HPDE6-E6E7 (cell line): ENCODE results near the gene SLC25A47.
A peak's percentile ranks its signal among the peaks of the same experiment; 100 is the strongest.
"Not testable (repeated sequence)": the region's sequence is repeated elsewhere in the genome, so short reads cannot be mapped to it uniquely, and the experiment has no call there.

Source experiments
- DNase-seq: peaks from one replicate; pipeline ENCODE4 v3.0.0; 2011; ENCODE audit warnings: missing footprints; ENCODE audit errors: extremely low spot score

The SLC25A47 gene

GRCh38 chr14:100305324-100306100 lies 17.6 kb upstream of the SLC25A47 start:
- no peak for DNase-seq

GRCh38 chr14:100306101-100306997 lies 16.8 kb upstream of the SLC25A47 start, which contains the start of gene SLC25A29:
Gene SLC25A29 (minus strand): TSS chr14:100306444. CDS start chr14:100306232, 212 bp downstream.
- DNase-seq = peak; percentile 86

DNA sequence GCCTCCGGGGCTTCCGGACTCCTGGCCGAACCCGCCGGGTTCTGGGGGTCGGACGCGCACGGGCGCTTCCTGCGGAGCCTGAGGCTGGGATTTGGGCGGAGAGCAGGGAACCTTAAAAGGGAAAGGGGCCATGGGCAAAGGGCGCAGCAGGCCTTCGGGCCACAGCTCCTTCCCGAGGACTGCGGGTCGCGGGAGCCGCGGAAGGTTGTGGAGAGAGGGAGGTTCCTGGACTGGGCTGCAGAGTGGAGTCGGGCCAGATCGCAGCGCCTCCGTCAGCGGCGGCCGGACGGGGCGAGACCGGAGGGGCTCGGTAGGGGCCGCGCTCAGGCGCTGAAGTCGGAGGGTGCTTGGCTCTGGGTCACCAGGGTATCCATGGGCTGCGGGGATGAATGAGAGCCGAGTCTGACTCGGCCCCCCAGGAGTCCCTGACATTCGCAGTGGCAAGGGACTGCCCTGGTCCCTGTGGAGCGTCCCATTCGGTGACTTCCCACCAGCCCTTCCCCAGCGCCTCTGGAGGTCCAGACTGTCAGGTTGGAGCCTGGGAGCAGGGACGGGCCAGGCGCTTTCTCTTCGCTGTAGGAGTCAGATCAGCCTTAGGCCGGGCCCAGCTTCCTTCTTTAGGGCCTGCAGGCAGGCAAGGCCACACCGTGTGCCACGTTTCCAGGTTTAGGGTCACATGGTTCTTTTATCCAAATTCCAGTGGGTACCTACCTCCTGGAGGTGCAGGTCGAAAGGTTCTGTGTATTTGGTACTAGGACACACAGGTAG lies 16.0 kb upstream of the SLC25A47 start:
- DNase-seq = no peak

DNA sequence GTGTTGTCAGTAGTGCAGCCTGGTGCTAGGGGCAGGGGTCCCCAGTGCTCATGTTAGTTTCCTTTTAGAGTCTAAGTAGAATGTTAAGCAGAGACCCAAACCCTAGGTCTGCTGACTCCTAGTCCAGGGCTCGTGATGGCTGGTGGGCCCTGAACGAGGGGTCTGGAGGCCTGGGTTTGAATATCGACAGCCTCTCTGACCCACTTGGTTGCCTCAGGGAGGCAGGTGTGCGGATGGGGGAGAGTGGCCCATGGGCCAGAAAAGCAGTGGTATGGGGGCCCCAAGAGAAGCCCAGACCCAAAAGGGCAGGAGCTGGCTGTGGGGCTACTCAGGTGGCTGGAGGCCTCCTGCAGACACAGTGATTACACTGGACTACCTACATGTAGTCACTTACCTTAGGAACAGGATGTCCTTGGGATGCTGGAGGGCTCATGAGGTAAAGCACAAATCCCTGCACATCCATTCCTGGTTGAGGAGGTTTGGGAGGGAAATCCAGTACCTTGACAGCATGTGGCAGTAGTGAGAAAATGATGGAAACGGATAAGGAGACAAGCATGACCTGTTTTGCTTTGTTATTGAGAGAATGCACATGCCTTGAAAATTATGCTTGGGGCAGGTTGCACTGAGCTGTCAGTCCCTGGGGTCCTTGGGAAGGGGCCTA lies 15.2 kb upstream of the SLC25A47 start:
- no peak for DNase-seq

- DNase-seq = not testable (repeated sequence)
These were observed 14.7 kb upstream of the SLC25A47 start for GRCh38 chr14:100308427-100308792.

- no peak for DNase-seq
These were observed 14.0 kb upstream of the SLC25A47 start for GRCh38 chr14:100309028-100309737.

GRCh38 chr14:100312110-100312876 lies 10.8 kb upstream of the SLC25A47 start:
- not testable (repeated sequence) for DNase-seq

- DNase-seq = no peak
These were observed 10.2 kb upstream of the SLC25A47 start for GRCh38 chr14:100312877-100313400.

- no peak for DNase-seq
These were observed 9.5 kb upstream of the SLC25A47 start for GRCh38 chr14:100313464-100314230.

DNA sequence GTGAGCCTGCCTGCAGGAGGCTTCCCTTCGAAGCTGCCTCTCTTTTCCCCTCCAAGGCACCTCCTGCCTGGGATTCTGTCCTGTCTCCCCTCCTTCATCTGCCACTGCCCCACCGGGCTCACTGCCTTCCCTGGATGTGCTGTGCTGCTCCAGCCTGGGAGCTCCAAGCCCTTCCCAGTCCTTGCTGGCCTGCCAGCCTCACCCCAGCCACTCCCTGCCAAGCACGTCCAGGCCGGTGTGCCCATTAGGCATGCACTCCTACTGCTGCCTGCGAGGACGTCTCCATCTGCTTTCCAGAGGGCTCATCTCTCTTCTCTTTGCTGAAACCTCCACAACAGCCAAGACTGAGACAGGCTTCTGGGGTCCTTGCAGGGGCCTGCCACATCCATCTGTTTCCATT lies 8.4 kb upstream of the SLC25A47 start:
- no peak for DNase-seq

- no peak for DNase-seq
These were observed 5.8 kb upstream of the SLC25A47 start for GRCh38 chr14:100317389-100317788.

- DNase-seq = no peak
These were observed 5.0 kb upstream of the SLC25A47 start for GRCh38 chr14:100317912-100318808.

GRCh38 chr14:100320157-100320856 lies 2.8 kb upstream of the SLC25A47 start:
- DNase-seq = peak; percentile 52

DNA sequence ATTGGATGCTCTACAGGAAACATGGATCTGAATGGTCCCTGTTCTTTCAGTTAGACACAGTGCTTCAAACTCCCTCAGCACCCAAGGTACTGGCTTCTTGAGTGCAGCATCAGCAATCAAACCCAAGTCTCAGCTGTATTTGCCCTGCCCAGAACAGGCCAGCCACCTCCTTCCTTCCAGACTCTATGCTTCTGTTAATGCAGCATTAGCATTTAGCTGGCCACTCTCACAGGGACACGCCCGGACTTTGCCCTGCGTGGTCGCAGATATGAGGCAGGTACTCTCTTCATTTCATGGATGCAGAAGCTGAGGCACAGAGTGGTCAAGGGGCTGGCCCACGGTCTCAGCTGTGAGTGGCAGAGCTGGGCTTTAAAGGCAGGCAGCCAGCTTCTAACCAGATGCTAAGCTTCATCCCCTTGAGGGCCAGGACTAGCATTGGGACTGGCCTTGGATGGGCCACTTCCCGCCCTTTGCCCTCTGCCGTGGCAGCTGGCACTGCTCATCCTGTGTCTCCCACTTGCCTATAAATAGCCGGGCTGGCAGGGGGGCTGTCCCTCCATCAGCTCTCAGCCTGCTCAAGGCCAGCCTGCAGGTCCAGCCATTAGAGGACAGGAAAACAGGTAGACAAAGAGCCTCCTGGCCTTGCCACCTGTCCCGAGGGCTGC lies 1.5 kb upstream of the SLC25A47 start:
- DNase-seq = no peak

DNA sequence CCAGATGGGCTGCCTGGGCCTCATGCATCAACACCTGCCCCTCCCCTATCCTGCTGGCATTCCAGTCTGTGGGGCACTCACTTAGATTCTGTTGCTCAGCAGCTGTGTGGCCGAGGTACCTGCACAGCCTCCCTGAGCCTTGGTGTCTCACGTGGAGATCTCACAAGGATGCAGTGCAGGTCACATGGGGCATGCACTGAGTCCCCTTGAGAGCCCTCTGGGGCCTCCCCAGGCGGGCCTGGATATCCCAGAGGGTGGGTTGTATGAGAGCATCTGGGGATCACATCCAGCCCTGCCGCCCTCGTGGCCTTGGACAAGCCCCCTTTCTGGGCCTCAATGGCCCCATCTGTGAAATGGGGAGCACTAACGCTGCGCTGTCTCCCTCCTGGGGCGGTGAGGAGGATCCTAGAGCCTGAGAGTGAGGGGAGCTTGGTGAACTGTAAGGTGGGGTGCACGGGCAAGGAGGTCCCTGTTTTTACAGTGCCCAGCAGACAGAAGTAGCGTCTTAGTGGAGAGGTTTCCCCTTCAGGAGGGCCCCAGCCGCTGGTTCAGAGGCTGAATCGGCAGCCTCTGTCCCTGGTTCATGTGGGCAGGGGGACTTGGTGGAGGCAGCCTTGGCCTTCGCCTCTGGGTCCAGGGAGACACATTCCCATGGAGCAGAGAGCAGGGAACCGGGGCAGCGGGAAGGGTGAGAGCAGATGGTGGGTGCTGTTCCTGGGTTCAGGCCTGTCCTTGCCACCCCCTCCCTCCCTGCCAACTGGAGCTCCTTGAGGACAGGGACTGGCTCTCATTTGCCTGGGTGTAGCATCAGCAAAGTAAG lies 791 bp upstream of the SLC25A47 start:
- no peak for DNase-seq

DNA sequence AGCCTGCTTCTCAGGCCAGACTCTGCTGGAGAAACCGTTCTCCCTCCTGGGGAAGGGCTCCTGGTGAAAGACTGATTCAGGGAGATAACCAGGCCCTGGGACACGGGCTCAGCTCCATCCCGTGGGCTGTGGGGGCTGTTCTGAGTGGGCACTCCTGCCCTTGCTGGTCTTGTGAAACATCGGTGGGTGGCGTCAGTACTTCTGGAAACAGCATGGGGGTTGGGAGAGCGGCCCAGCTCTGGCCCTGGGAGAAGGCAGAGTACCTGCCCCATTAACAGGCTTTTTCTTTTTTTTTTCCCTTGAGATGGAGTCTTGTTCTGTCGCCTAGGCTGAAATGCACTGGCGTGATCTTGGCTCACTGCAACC lies 786 bp downstream of the SLC25A47 start:
- DNase-seq = no peak
